ENCODE measurements around the gene MAPK7. TPM values are rescaled to one million over a fixed set of nuclear protein-coding genes. Genes with fewer than 3 reads are reported as not detected.

Gene MAPK7
- total and polyA plus RNA-seq, 2 donors (not counting 3 experiments of a cell fraction or from before 2014, with no cell fraction given), result 16.8 to 30.7 TPM

DNA sequence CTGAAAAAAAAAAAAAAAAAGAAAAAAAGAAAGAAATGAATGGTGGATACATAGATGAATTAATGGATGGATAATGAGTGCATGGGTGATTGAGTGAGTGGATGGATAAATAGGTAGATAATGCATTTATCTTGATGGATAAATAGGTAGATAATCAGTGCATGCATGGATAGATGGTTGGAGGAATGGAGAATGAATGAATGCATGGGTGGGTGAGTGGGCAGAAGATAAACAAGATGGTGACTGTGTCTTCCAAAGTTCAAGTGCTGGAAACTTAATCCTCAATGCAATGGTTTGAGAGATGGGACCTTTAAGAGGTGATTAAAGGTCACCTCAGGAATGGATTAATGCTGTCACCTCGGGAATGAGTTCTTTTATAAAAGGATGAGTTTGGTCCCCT is 26.0 kb downstream of the MAPK7 start:
- Histone ChIP-seq H3K9ac (replicated peaks; ENCODE audit: extremely low read depth, insufficient read depth, low read length) (no peak overlapping the region), H3K27ac (ENCODE audit: insufficient read depth, low read depth, low read length) (no peak overlapping the region), H3K27me3 (ENCODE audit: control insufficient read depth in 2 of 2, insufficient read depth in 2 of 2, low read length in 2 of 2) (no peaks in the 10 kb centered on the region), H3K4me2 (ENCODE audit: insufficient read depth, low read length) (no peak overlapping the region), H3K4me3 (replicated peaks in 1 of 3; ENCODE audit: insufficient read depth in 1 of 3, low read depth in 1 of 3, low read length in 3 of 3) (no peak overlapping the region), H4K20me1 (replicated peaks; ENCODE audit: control insufficient read depth, extremely low read depth, insufficient read depth, low read length) (no peaks in the 10 kb centered on the region), H2AFZ (ENCODE audit: low read depth, low read length) (no peak overlapping the region), H3K9me3 (replicated peaks; ENCODE audit: control insufficient read depth, insufficient read depth, low read length) (no peaks in the 10 kb centered on the region), H3K79me2 (ENCODE audit: control insufficient read depth, insufficient read depth, low read length) (no peaks in the 10 kb centered on the region), H3K36me3 (ENCODE audit: control insufficient read depth in 2 of 2, extremely low read depth in 1 of 2, insufficient read depth in 2 of 2, low read length in 2 of 2) (no peaks in the 10 kb centered on the region), H3K4me1 (ENCODE audit: control insufficient read depth, extremely low read depth, insufficient read depth, low read length) (no peaks in the 10 kb centered on the region), H3K9me1 (replicated peaks; ENCODE audit: control insufficient read depth, extremely low read depth, insufficient read depth, low read length) (no peaks in the 10 kb centered on the region)
- BruUV-seq (replicated peaks), result no TSS peak
- ChIA-PET CTCF (no interaction called here), POLR2A (no interaction called here)
- TF ChIP-seq JUN (IDR thresholded peaks at IDR 0.05; ENCODE audit: borderline replicate concordance, insufficient read depth, insufficient read length, low read depth) (no peak), POLR2AphosphoS5 (IDR thresholded peaks at IDR 0.05; ENCODE audit: insufficient read depth, low read depth, low read length) (no peak)
- intact Hi-C loops (cut with micrococcal nuclease), result no loop called here
- no peak for FAIRE-seq
- DNase-seq (ENCODE audit: low read depth, low spot score), result no peak
- dilution Hi-C loops (cut with MboI; ENCODE audit: extremely low pct_ligation_motif_present, low sequenced_read_pairs), result no loop called here

DNA sequence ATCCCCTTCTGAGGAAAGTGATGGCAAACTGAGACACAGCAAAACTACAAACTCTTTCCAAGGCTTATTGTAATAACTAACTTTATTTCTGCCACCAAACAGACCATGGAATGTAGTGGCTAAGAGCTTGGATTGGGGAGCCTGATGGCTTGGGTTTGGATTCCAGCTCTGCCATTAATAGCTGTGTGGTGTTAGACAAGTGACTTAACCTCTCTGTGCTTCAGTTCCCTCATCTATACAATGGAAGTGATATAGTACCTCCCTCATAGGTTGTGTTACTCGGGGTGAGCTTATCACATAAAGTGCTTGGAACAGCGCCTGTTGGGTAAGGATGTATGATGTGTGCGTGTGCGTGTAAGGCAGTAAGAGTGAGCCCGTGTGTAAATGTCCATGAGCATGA is 26.8 kb downstream of the MAPK7 start:
- H3K27ac ChIP-seq (ENCODE audit: insufficient read depth, low read depth, low read length), result no peak overlapping the region
- H3K4me2 ChIP-seq (ENCODE audit: insufficient read depth, low read length), result no peak overlapping the region
- no peaks in the 10 kb centered on the region for H3K4me1 ChIP-seq (ENCODE audit: control insufficient read depth, extremely low read depth, insufficient read depth, low read length)
- H4K20me1 ChIP-seq (replicated peaks; ENCODE audit: control insufficient read depth, extremely low read depth, insufficient read depth, low read length), result no peaks in the 10 kb centered on the region
- peaks cover 0 to 4% of the 10 kb centered on the region in 2 experiments for H3K27me3 ChIP-seq (ENCODE audit: control insufficient read depth in 2 of 2, insufficient read depth in 2 of 2, low read length in 2 of 2)
- no peaks in the 10 kb centered on the region for H3K36me3 ChIP-seq (ENCODE audit: control insufficient read depth in 2 of 2, extremely low read depth in 1 of 2, insufficient read depth in 2 of 2, low read length in 2 of 2)
- H3K4me3 ChIP-seq (replicated peaks in 1 of 3; ENCODE audit: insufficient read depth in 1 of 3, low read depth in 1 of 3, low read length in 3 of 3), result no peak overlapping the region
- no peaks in the 10 kb centered on the region for H3K9me3 ChIP-seq (replicated peaks; ENCODE audit: control insufficient read depth, insufficient read depth, low read length)
- POLR2A ChIA-PET, result no interaction called here
- H3K79me2 ChIP-seq (ENCODE audit: control insufficient read depth, insufficient read depth, low read length), result no peaks in the 10 kb centered on the region
- dilution Hi-C loops (cut with MboI; ENCODE audit: extremely low pct_ligation_motif_present, low sequenced_read_pairs), result no loop called here
- no peak overlapping the region for H2AFZ ChIP-seq (ENCODE audit: low read depth, low read length)
- BruUV-seq (replicated peaks), result no TSS peak
- H3K9ac ChIP-seq (replicated peaks; ENCODE audit: extremely low read depth, insufficient read depth, low read length), result no peak overlapping the region
- H3K9me1 ChIP-seq (replicated peaks; ENCODE audit: control insufficient read depth, extremely low read depth, insufficient read depth, low read length), result no peaks in the 10 kb centered on the region
- no peak for DNase-seq (ENCODE audit: low read depth, low spot score)
- CTCF ChIA-PET, result interaction anchor here (0.9 kb wide), 1 partner anchor 10 kb away, joined by 3 read pairs; no protein-coding TSS in a partner anchor
- intact Hi-C loops (cut with micrococcal nuclease), result no loop called here
- FAIRE-seq, result no peak
- TF ChIP-seq GATA2 (IDR thresholded peaks at IDR 0.05; ENCODE audit: insufficient read depth, insufficient read length, low read depth, low read length) (no peak), EZH2 (IDR thresholded peaks at IDR 0.05; ENCODE audit: borderline replicate concordance, low read depth, low read length, severe bottlenecking) (no peak), POLR2AphosphoS5 (IDR thresholded peaks at IDR 0.05; ENCODE audit: insufficient read depth, low read depth, low read length) (no peak)
- TF ChIP-seq, protein P1, sequence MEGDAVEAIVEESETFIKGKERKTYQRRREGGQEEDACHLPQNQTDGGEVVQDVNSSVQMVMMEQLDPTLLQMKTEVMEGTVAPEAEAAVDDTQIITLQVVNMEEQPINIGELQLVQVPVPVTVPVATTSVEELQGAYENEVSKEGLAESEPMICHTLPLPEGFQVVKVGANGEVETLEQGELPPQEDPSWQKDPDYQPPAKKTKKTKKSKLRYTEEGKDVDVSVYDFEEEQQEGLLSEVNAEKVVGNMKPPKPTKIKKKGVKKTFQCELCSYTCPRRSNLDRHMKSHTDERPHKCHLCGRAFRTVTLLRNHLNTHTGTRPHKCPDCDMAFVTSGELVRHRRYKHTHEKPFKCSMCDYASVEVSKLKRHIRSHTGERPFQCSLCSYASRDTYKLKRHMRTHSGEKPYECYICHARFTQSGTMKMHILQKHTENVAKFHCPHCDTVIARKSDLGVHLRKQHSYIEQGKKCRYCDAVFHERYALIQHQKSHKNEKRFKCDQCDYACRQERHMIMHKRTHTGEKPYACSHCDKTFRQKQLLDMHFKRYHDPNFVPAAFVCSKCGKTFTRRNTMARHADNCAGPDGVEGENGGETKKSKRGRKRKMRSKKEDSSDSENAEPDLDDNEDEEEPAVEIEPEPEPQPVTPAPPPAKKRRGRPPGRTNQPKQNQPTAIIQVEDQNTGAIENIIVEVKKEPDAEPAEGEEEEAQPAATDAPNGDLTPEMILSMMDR (IDR thresholded peaks at IDR 0.05; ENCODE audit: extremely low read depth in 1 of 2, insufficient read depth in 1 of 2, low read depth in 1 of 2, low read length in 2 of 2), result no peak

Data from endothelial cell of umbilical vein (primary cell).